GM13976 (cell line): ENCODE data around the gene NCBP1.
A peak's percentile ranks its signal among the peaks of the same experiment; 100 is the strongest.
"Not testable (repeated sequence)": the region's sequence is repeated elsewhere in the genome, so short reads cannot be mapped to it uniquely, and the experiment has no call there.

Experiments
- DNase-seq: peaks from one replicate; pipeline ENCODE4 v3.0.0; 2012; ENCODE audit warnings: low spot score
- in situ Hi-C: fragments of 300-500 bp; cut with MboI; formaldehyde crosslinking; loops from one replicate; pipeline ENCODE4 v1.12.0; 2022; ENCODE audit warnings: low sequenced_read_pairs, mixed read lengths, inconsistent platforms; ENCODE audit not compliant: unreplicated experiment
- TF ChIP-seq, protein P1 (sequence below): IDR thresholded peaks from 2 replicates; pipeline ENCODE4 v1.5.1; 2012; ENCODE audit warnings: borderline replicate concordance, mild to moderate bottlenecking; ENCODE audit not compliant: insufficient read depth; ENCODE audit errors: extremely low read depth, missing control alignments, control extremely low read depth

NCBP1 gene

DNA sequence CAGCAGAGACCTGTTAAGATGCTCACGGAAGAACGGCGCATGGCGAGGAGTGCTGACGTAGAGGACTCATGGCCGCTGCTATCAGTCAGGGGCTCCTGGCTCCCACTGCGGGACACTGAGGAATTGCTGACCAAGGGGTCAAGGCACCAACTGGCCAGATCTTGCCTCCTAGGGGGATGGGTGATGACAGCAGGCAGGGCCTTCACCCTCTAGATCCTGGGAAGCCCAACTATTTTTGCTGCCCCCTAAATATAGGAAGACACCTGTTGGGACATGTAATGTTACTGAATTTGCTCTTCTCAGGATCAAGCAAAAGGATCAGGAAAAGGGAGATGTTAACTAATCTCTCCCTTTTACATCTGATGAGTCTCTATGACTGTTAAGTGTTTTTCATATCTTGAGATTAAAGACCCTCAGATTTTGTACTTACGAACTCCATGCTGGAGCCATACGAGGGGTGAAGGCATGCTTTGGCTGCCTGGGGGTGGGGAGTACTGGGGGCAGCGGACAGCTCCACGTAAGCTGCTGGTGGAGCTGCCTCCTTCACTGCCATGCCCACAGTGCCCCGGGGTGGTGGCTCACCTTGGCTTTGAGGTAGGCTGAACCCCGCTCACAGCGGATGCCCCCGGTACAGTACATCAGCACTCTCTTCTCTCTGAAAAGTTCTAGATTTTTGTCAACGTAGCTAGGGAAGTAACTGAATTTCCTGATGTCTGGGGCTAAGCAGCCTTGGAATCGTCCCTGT, 28.5 kb upstream of the NCBP1 start:
- DNase-seq, result no peak
- in situ Hi-C loops, result loop anchor here (25.0 kb wide), 1 partner anchor 743 kb away; the partner anchor contains the start of gene ZNF782
- TF ChIP-seq, protein P1, sequence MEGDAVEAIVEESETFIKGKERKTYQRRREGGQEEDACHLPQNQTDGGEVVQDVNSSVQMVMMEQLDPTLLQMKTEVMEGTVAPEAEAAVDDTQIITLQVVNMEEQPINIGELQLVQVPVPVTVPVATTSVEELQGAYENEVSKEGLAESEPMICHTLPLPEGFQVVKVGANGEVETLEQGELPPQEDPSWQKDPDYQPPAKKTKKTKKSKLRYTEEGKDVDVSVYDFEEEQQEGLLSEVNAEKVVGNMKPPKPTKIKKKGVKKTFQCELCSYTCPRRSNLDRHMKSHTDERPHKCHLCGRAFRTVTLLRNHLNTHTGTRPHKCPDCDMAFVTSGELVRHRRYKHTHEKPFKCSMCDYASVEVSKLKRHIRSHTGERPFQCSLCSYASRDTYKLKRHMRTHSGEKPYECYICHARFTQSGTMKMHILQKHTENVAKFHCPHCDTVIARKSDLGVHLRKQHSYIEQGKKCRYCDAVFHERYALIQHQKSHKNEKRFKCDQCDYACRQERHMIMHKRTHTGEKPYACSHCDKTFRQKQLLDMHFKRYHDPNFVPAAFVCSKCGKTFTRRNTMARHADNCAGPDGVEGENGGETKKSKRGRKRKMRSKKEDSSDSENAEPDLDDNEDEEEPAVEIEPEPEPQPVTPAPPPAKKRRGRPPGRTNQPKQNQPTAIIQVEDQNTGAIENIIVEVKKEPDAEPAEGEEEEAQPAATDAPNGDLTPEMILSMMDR, result no peak

DNA sequence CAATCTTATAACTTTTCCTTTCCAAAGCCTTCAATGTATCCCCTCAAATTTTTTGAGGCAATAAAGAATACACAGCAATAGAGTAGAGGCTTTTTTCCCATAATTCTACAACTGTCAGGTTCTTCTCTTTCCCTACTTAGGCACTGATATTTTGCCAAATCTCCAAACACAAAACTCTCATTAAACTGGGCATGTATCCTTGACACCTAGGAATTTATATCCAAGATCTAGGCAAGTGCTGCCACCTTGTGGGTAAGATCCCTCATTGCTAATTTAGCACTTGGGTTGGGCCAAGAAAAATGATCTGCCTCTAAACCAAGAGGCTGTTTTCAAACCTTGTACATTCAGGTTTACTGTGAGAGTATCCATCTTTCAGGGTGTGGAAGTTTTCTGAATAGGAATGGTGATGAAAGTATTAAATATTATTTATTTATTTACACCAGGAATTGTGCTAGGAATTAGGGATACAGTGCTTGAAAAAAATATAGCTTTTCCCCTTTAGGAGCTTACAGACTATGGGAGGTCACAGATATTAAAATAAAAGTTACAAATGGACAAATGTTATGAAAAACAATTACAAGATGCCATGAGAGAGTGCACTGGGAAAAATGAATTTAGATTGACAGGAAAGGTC, 18.1 kb upstream of the NCBP1 start:
- TF ChIP-seq, protein P1, result peak; percentile 83
- peak; percentile 64 for DNase-seq
- in situ Hi-C loops, result loop anchor here (5.0 to 25.0 kb wide), 3 partner anchors 148 to 753 kb away; partner anchors contain the start of gene ZNF782

DNA sequence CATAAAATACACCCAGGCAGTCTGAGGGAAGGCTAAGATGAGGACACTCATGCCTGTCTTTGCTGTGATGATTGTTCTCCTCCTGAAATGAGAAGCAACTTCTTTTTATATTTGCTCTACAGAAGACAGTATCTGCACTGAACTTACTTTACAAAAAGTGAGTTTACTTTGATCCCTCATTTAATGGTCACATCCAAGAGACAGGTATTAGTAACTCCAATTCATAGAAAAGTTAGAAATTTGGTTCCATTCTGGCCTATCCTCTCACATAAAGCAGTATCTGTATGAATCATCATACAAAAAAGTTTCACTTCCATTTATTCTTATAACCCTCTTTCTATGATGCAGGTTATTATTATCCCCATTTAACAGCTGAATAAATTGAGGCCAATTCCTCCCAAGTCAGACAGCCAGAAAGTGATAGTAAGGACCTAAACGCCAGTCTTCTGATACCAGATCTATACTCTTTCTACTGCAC, 15.6 kb upstream of the NCBP1 start:
- TF ChIP-seq, protein P1, result no peak
- in situ Hi-C loops, result loop anchor here (5.0 to 25.0 kb wide), 3 partner anchors 151 to 756 kb away; partner anchors contain the start of gene ZNF782
- DNase-seq, result no peak

DNA sequence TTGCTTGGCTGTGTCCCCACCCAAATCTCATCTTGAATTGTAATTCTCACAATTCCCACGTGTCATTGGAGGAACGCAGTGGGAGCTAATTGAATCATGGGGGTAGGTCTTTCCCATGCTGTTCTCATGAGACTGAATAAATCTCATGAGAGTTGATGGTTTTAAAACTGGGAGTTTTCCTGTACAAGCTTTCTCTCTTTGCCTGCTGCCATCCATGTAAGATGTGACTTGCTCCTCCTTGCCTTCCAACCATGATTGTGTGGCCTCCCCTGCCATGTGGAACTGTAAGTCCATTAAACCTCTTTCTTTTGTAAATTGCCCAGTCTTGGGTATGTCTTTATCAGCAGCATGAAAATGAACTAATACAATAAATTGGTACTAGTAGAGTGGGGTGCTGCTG, 13.6 kb upstream of the NCBP1 start:
- DNase-seq, result not testable (repeated sequence)
- in situ Hi-C loops, result loop anchor here (25.0 kb wide), 1 partner anchor 758 kb away; the partner anchor contains the start of gene ZNF782

DNA sequence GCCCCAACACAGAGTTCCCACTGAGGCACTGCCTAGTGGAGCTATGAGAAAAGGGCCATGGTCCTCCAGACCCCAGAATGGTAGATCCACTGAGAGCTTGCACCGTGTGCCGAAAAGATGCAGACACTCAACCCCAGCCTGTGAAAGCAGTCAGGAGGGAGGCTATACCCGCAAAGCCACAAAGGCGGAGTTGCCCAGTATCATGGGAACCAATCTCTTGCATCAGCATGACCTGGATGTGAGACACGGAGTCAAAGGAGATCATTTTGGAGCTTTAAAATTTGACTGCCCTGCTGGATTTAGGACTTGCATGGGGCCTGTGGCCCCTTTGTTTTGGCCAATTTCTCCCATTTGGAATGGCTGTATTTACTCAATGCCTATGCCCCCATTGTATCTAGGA, 11.1 kb upstream of the NCBP1 start:
- not testable (repeated sequence) for DNase-seq
- in situ Hi-C loops, result loop anchor here (25.0 kb wide), 1 partner anchor 760 kb away; the partner anchor contains the start of gene ZNF782

DNA sequence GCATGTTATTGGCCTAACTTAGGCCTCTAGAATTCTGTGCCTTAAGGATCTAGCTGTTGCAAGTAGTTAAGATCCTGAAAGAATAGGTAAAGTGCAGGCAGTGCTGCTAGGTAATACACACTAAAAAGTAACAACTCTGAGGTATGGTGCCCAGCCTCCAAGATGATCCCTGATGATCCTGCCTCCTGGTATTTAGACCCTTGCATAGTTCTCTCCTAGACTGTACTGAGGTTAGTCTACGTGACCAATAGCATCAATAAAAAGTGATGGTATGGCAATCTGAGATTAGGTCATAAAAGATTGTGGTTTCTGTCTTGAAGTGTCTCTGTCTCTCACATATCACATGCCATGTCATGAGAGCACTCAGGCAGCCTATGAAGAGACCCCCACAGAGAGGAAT, 9.7 kb upstream of the NCBP1 start:
- in situ Hi-C loops, result loop anchor here (25.0 kb wide), 1 partner anchor 762 kb away; the partner anchor contains the start of gene ZNF782
- TF ChIP-seq, protein P1, result no peak
- no peak for DNase-seq

DNA sequence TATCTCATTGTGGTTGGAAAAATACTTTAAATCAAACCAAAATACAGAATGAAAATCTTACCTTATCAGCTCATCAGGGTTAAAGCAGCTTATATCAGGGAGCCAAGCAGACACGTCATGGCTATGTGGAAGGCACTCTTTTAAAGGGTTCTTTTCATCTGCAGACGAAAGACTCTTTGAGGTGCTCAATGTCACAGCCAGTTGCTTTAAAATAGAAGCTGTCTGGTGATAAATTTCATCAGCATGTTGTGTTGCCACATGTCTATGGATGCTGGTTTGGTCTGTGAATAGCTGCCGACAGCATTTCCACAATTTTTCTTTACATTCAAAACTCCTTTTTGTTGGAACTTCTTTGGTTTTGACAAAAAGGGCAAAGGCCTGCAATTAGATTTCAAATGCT, 8.0 kb upstream of the NCBP1 start:
- TF ChIP-seq, protein P1, result no peak
- no peak for DNase-seq
- in situ Hi-C loops, result no loop called here
